ENCODE data around the gene FAM72A.
"Not testable (repeated sequence)": the region's sequence is repeated elsewhere in the genome, so short reads cannot be mapped to it uniquely, and the experiment has no call there.

DNA sequence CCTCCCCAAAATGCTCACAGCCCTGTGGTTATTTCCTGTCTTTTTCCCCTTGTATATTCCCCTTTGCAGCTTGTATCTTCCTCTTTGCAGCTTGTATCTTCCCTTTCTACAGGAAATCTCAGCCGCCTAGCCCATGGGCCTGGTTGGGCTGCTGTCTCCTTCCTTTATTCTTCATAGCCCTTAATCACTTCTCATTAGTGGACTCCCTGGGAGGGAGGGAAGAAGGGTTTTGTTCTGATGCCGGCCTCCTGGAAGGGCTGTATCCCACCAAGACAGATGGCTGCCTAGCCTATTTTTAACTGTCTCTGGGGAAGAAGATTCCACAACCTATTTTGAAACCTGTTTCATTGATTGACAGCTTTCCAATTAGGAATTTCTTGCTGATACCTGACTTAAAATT is 32.6 kb upstream of the FAM72A start:
- TF ChIP-seq, protein P1, sequence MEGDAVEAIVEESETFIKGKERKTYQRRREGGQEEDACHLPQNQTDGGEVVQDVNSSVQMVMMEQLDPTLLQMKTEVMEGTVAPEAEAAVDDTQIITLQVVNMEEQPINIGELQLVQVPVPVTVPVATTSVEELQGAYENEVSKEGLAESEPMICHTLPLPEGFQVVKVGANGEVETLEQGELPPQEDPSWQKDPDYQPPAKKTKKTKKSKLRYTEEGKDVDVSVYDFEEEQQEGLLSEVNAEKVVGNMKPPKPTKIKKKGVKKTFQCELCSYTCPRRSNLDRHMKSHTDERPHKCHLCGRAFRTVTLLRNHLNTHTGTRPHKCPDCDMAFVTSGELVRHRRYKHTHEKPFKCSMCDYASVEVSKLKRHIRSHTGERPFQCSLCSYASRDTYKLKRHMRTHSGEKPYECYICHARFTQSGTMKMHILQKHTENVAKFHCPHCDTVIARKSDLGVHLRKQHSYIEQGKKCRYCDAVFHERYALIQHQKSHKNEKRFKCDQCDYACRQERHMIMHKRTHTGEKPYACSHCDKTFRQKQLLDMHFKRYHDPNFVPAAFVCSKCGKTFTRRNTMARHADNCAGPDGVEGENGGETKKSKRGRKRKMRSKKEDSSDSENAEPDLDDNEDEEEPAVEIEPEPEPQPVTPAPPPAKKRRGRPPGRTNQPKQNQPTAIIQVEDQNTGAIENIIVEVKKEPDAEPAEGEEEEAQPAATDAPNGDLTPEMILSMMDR (IDR thresholded peaks at IDR 0.05): not testable (repeated sequence)
- TF ChIP-seq POLR2A (IDR thresholded peaks at IDR 0.05): not testable (repeated sequence)
